Dermis microvascular lymphatic vessel endothelial cell (primary cell): ENCODE data around the gene VEGFD. TPM values are rescaled to one million over a fixed set of nuclear protein-coding genes. Genes with fewer than 3 reads are reported as not detected.

Experiments
- DNase-seq, 2 donors: peaks; one replicate each; pipeline versions ENCODE4 v3.0.0 to v3.0.0-alpha.2; 2010; ENCODE audit warnings: low read depth in 2 of 2
- total RNA-seq: library from RNA; depleted of rRNA; stranded (reverse); fragments of >200 nt; gene quantifications from 2 replicates; pipeline ENCODE4 v1.2.1, GENCODE V29; 2014

Gene VEGFD
- 0.26 and 0.51 TPM in 2 replicates for total RNA-seq

- no peak for DNase-seq
These were observed at the start of gene VEGFD for GRCh38 chrX:15384304-15384703. Gene VEGFD, minus strand, starts transcription at chrX:15384413. Its CDS starts 467 bp downstream, at chrX:15383946.

- peak in 1 of 2 donors; percentile 2 for DNase-seq
These were observed 46.4 kb upstream of the VEGFD start for GRCh38 chrX:15430584-15430983.

- DNase-seq = no peak
These were observed 45.9 kb upstream of the VEGFD start for GRCh38 chrX:15430076-15430475.

GRCh38 chrX:15425024-15425423 is 40.8 kb upstream of the VEGFD start:
- no peak for DNase-seq

- no peak for DNase-seq
These were observed 34.5 kb upstream of the VEGFD start for GRCh38 chrX:15418707-15419181.

GRCh38 chrX:15418041-15418706 is 34.0 kb upstream of the VEGFD start:
- no peak for DNase-seq

- no peak for DNase-seq
These were observed 32.1 kb upstream of the VEGFD start for GRCh38 chrX:15416133-15416993.

- no peak for DNase-seq
These were observed 28.9 kb upstream of the VEGFD start for GRCh38 chrX:15413101-15413500.

GRCh38 chrX:15410947-15411346 is 26.7 kb upstream of the VEGFD start:
- DNase-seq = no peak

- DNase-seq = no peak
These were observed 26.2 kb upstream of the VEGFD start for GRCh38 chrX:15410430-15410829.

- DNase-seq = no peak
These were observed 21.6 kb upstream of the VEGFD start for GRCh38 chrX:15405846-15406245.

- DNase-seq = peak in 1 of 2 donors; percentile 53
These were observed 20.3 kb upstream of the VEGFD start for GRCh38 chrX:15404401-15405096.

GRCh38 chrX:15401378-15401777 is 17.2 kb upstream of the VEGFD start:
- peak in 1 of 2 donors; percentile 7 for DNase-seq

- DNase-seq = no peak
These were observed 15.8 kb upstream of the VEGFD start for GRCh38 chrX:15399962-15400391.

- DNase-seq = no peak
These were observed 14.7 kb upstream of the VEGFD start for GRCh38 chrX:15398874-15399273.

GRCh38 chrX:15395789-15396188 is 11.6 kb upstream of the VEGFD start:
- DNase-seq = no peak

- DNase-seq = no peak
These were observed 7.6 kb upstream of the VEGFD start for GRCh38 chrX:15391850-15392249.

- no peak for DNase-seq
These were observed 1.4 kb downstream of the VEGFD start for GRCh38 chrX:15382813-15383212.

- no peak for DNase-seq
These were observed 7.3 kb downstream of the VEGFD start for GRCh38 chrX:15376956-15377355.

- no peak for DNase-seq
These were observed 10.2 kb downstream of the VEGFD start for GRCh38 chrX:15373976-15374375.

GRCh38 chrX:15366506-15367352 is 17.5 kb downstream of the VEGFD start:
- peak in 1 of 2 donors; percentile 0 for DNase-seq
